Measurements from ENCODE around the gene MXD4.

DNA sequence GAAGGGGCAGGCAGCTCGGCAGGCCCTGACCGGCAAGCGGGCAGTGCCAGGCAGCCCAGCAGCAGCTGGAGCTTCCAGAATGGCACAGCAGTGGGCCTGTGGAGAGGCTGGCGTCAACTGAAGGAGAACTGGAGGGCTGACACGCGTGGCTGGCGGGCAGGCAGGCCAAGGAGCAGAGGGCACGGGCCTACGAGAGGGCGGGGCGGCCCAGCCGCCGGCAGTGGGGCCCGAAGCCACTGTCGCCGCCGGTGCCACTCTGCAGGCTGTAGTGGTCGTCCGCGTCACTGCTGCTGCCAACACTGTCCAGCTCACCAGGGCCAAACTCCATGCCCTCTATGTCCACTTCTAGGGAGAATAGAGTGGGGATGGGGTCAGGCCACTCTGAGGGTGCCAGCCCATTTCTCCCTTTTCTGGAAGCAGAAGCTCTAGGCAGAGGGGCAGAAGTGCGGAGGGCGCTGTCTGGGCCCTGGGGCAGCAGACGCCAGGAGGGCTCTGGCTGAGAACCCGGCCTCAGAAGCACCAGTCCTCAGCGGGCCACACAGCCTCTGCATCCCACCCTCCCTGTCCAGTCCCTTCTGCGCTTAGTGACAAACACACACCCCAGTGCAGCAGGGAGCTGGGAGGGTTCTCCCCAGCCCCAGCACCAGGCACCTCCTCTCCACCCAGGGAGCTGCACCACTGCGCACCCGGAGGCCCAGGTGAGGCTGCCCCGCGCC, 11.4 kb downstream of the MXD4 start:
- TF ChIP-seq, protein P1, sequence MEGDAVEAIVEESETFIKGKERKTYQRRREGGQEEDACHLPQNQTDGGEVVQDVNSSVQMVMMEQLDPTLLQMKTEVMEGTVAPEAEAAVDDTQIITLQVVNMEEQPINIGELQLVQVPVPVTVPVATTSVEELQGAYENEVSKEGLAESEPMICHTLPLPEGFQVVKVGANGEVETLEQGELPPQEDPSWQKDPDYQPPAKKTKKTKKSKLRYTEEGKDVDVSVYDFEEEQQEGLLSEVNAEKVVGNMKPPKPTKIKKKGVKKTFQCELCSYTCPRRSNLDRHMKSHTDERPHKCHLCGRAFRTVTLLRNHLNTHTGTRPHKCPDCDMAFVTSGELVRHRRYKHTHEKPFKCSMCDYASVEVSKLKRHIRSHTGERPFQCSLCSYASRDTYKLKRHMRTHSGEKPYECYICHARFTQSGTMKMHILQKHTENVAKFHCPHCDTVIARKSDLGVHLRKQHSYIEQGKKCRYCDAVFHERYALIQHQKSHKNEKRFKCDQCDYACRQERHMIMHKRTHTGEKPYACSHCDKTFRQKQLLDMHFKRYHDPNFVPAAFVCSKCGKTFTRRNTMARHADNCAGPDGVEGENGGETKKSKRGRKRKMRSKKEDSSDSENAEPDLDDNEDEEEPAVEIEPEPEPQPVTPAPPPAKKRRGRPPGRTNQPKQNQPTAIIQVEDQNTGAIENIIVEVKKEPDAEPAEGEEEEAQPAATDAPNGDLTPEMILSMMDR (conservative IDR thresholded peaks at IDR 0.05): no peak
- TF ChIP-seq ZFX (IDR thresholded peaks at IDR 0.05): no peak

All from C4-2B (cell line).